K562 (cell line): ENCODE results near the gene KIR2DL3. TPM values are rescaled to one million over a fixed set of nuclear protein-coding genes. Genes with fewer than 3 reads are reported as not detected.

Experiments used
- ATF3 ChIP-seq, 2 experiments: fragments of 450-650 bp in 1 of 2; sonication (generic) in 1 of 2; formaldehyde crosslinking in 1 of 2; IDR thresholded peaks in 1 of 2; conservative IDR thresholded peaks in 1 of 2; 2 replicates each; pipeline versions ENCODE4 v1.6.1 to v1.8.1; 2016 to 2023; ENCODE audit warnings: mild to moderate bottlenecking in 2 of 2, moderate library complexity in 2 of 2, inconsistent platforms in 1 of 2, missing genetic modification reagents in 1 of 2
- BRF1 ChIP-seq: IDR thresholded peaks from 3 replicates; pipeline ENCODE4 v1.6.1; 2011; ENCODE audit warnings: borderline replicate concordance, mild to moderate bottlenecking; ENCODE audit not compliant: insufficient read length; ENCODE audit errors: extremely low read depth
- CC2D1A ChIP-seq: fragments of 450-650 bp; IDR thresholded peaks from 2 replicates; pipeline ENCODE4 v1.6.1; 2017; ENCODE audit warnings: mild to moderate bottlenecking
- DMBX1 ChIP-seq: fragments of 250-450 bp; sonication (Bioruptor Pico); IDR thresholded peaks from 2 replicates; pipeline ENCODE4 v1.8.0; 2022; ENCODE audit warnings: inconsistent platforms, mild to moderate bottlenecking, moderate library complexity, borderline replicate concordance
- FOXJ3 ChIP-seq: sonication (generic); formaldehyde crosslinking; IDR thresholded peaks from 2 replicates; pipeline ENCODE4 v1.4.0; 2020; ENCODE audit warnings: mild to moderate bottlenecking, missing genetic modification reagents
- HDAC8 ChIP-seq: fragments of 450-650 bp; IDR thresholded peaks from 2 replicates; pipeline ENCODE4 v1.6.1; 2016; ENCODE audit warnings: mild to moderate bottlenecking, missing genetic modification characterization, moderate library complexity, missing compliant biosample characterization
- HNRNPH1 ChIP-seq: fragments of 200-400 bp; formaldehyde crosslinking; optimal IDR thresholded peaks from 2 replicates; pipeline ENCODE3; 2017; ENCODE audit warnings: low read depth, mild to moderate bottlenecking, low read length, moderate library complexity
- JUND ChIP-seq, 2 experiments: IDR thresholded peaks; 2 replicates in 1 of 2; 3 replicates in 1 of 2; pipeline ENCODE4 v1.6.1; 2011; ENCODE audit warnings: borderline replicate concordance in 2 of 2, low read depth in 2 of 2, low read length in 2 of 2, improper control_type of control experiment in 1 of 2, missing biosample characterization in 1 of 2, missing genetic modification characterization in 1 of 2, missing genetic modification reagents in 1 of 2
- KLF6 ChIP-seq: fragments of 250-450 bp; sonication (Bioruptor Pico); IDR thresholded peaks from 2 replicates; pipeline ENCODE4 v1.4.0; 2020; ENCODE audit warnings: mild to moderate bottlenecking, moderate library complexity, borderline replicate concordance
- MAZ ChIP-seq, 2 experiments: fragments of 450-650 bp in 1 of 2; sonication (generic) in 1 of 2; formaldehyde crosslinking; IDR thresholded peaks in 1 of 2; conservative IDR thresholded peaks in 1 of 2; 2 replicates each; pipeline versions ENCODE4 v1.4.0 to v1.5.0; 2020; ENCODE audit warnings: mild to moderate bottlenecking in 1 of 2, missing genetic modification reagents in 1 of 2
- MECOM ChIP-seq: fragments of 250-450 bp; sonication (Bioruptor Pico); IDR thresholded peaks from 2 replicates; pipeline ENCODE4 v1.8.0; 2022; ENCODE audit warnings: inconsistent platforms
- MTF1 ChIP-seq: fragments of 250-450 bp; sonication (Bioruptor Pico); IDR thresholded peaks from 2 replicates; pipeline ENCODE4 v1.9.0; 2021; ENCODE audit warnings: moderate library complexity, mild to moderate bottlenecking, inconsistent platforms, borderline replicate concordance
- MXI1 ChIP-seq: IDR thresholded peaks from 2 replicates; pipeline ENCODE4 v1.6.1; 2011; ENCODE audit warnings: low read depth, mild to moderate bottlenecking, improper control_type of control experiment, low read length
- NCOR1 ChIP-seq: fragments of 450-650 bp; IDR thresholded peaks from 2 replicates; pipeline ENCODE4 v1.6.1; 2016; ENCODE audit warnings: mild to moderate bottlenecking, moderate library complexity
- PHTF2 ChIP-seq: fragments of 250-450 bp; sonication (Bioruptor Pico); IDR thresholded peaks from 2 replicates; pipeline ENCODE4 v1.5.0; 2021; ENCODE audit warnings: mild to moderate bottlenecking
- POLR2B ChIP-seq: fragments of 450-650 bp; IDR thresholded peaks from 2 replicates; pipeline ENCODE4 v1.6.1; 2018; ENCODE audit warnings: low read depth; ENCODE audit not compliant: partially characterized antibody
- PREB ChIP-seq: sonication (generic); formaldehyde crosslinking; IDR thresholded peaks from 2 replicates; pipeline ENCODE4 v1.8.1; 2023; ENCODE audit warnings: mild to moderate bottlenecking, missing genetic modification reagents
- PYGO2 ChIP-seq: fragments of 450-650 bp; IDR thresholded peaks from 2 replicates; pipeline ENCODE4 v1.6.1; 2016; ENCODE audit warnings: mild to moderate bottlenecking, missing genetic modification characterization, moderate library complexity, missing compliant biosample characterization
- TEAD4 ChIP-seq, 2 experiments: sonication (generic) in 1 of 2; formaldehyde crosslinking in 1 of 2; IDR thresholded peaks; 2 replicates each; pipeline versions ENCODE4 v1.6.1 to v1.8.0; 2012 to 2022; ENCODE audit warnings: borderline replicate concordance in 1 of 2, inconsistent platforms in 1 of 2, low read length in 1 of 2, mild to moderate bottlenecking in 1 of 2, missing genetic modification reagents in 1 of 2
- XRCC4 ChIP-seq: IDR thresholded peaks from one replicate; pipeline ENCODE4 v1.6.1; 2011; ENCODE audit not compliant: insufficient read depth, insufficient read length; ENCODE audit errors: extremely low read depth
- ZFPM2 ChIP-seq: fragments of 250-450 bp; sonication (Bioruptor Pico); IDR thresholded peaks from 2 replicates; pipeline ENCODE4 v1.5.1; 2022; ENCODE audit warnings: mild to moderate bottlenecking
- ZNF408 ChIP-seq: fragments of 250-450 bp; sonication (Bioruptor Pico); IDR thresholded peaks from 2 replicates; pipeline ENCODE4 v1.4.0; 2020; ENCODE audit warnings: low read depth, mild to moderate bottlenecking, moderate library complexity
- ZNF639 ChIP-seq, 2 experiments: fragments of 200-800 bp in 1 of 2; sonication (Bioruptor generic) in 1 of 2; sonication (generic) in 1 of 2; formaldehyde crosslinking in 1 of 2; IDR thresholded peaks in 1 of 2; conservative IDR thresholded peaks in 1 of 2; 2 replicates each; pipeline versions ENCODE4 v1.5.0 to v1.6.1; 2016 to 2020; ENCODE audit warnings: missing compliant biosample characterization in 1 of 2, missing genetic modification characterization in 1 of 2, missing genetic modification reagents in 1 of 2
- ZNF785 ChIP-seq: fragments of 250-450 bp; sonication (Bioruptor Pico); IDR thresholded peaks from 2 replicates; pipeline ENCODE4 v1.4.0; 2020; ENCODE audit warnings: mild to moderate bottlenecking
- polyA plus RNA-seq, 8 experiments: library from polyadenylated mRNA; depleted of rRNA in 4 of 8; stranded (reverse) in 5 of 8; unstranded in 3 of 8; fragments of >200 nt; fragmentation: Nextera tagmentation in 2 of 8; fragmentation: Illumina TruSeq in 1 of 8; extraction: Ambion mirVana in 2 of 8; extraction: Trizol in 1 of 8; gene quantifications; 2 replicates each; pipeline versions ENCODE4 v1.2.1 to v1.2.3, GENCODE V29; 2011 to 2014; ENCODE audit warnings: inconsistent platforms in 1 of 8, missing spikeins in 1 of 8
- total RNA-seq, 7 experiments: library from RNA; depleted of rRNA in 6 of 7; stranded (reverse); fragments of >200 nt in 6 of 7; fragmentation: Illumina TruSeq in 2 of 7; extraction: Trizol in 2 of 7; gene quantifications; 2 replicates each; pipeline versions ENCODE4 v1.2.1 to v1.2.3, GENCODE V29; 2011 to 2021; ENCODE audit warnings: low replicate concordance in 1 of 7

KIR2DL3 gene
- total and polyA plus RNA-seq, 9 of the 15 experiments (the other 6 are each of a cell fraction or from before 2014, with no cell fraction given), result not detected

- TF ChIP-seq JUND (IDR thresholded peaks at IDR 0.05; ENCODE audit: borderline replicate concordance, low read depth, low read length) (0 out of 2 replicates have a peak, but pooled peaks have one; percentile 3), JUND (tag; IDR thresholded peaks at IDR 0.05; ENCODE audit: borderline replicate concordance, low read depth, low read length) (no peak; the same call in 2 of the 3 replicates), ZFPM2 (CRISPR knock-in tag) (no peak), POLR2B (no peak), ATF3 (IDR thresholded peaks at IDR 0.05) (no peak), ATF3 (CRISPR knock-in tag; conservative IDR thresholded peaks at IDR 0.05) (no peak), BRF1 (no peak), KLF6 (CRISPR knock-in tag) (peak; percentile 63; the same call in 1 of the 2 replicates), NCOR1 (peak; percentile 16; the same call in 1 of the 2 replicates), PHTF2 (CRISPR knock-in tag) (no peak), MTF1 (CRISPR knock-in tag) (no peak), PREB (no peak), XRCC4 (no peak), TEAD4 (IDR thresholded peaks at IDR 0.05; ENCODE audit: low read length) (no peak), TEAD4 (CRISPR knock-in tag; IDR thresholded peaks at IDR 0.05; ENCODE audit: borderline replicate concordance) (no peak), MXI1 (no peak), CC2D1A (no peak), HDAC8 (no peak), ZNF785 (no peak), FOXJ3 (CRISPR knock-in tag) (no peak), DMBX1 (CRISPR knock-in tag) (peak; percentile 56), ZNF408 (CRISPR knock-in tag) (no peak), HNRNPH1 (no peak), PYGO2 (tag) (no peak), MECOM (CRISPR knock-in tag) (no peak), MAZ (CRISPR knock-in tag; conservative IDR thresholded peaks at IDR 0.05 in 1 of 2, IDR thresholded peaks at IDR 0.05 in 1 of 2) (peak in 1 of 2 experiments; percentile 53; a peak in 1 of 4 replicates), ZNF639 (CRISPR knock-in tag; conservative IDR thresholded peaks at IDR 0.05 in 1 of 2, IDR thresholded peaks at IDR 0.05 in 1 of 2) (peak in 1 of 2 experiments; percentile 52; a peak in 1 of 4 replicates)
Observed at GRCh38 chr19:54696117-54696548, 42.2 kb upstream of the KIR2DL3 start (continued).
